ENCODE measurements around the gene BNC2. TPM values are rescaled to one million over a fixed set of nuclear protein-coding genes. Genes with fewer than 3 reads are reported as not detected.

Gene BNC2
- total RNA-seq, 2 donors from 2014 or later = 16.1 to 16.9 TPM

DNA sequence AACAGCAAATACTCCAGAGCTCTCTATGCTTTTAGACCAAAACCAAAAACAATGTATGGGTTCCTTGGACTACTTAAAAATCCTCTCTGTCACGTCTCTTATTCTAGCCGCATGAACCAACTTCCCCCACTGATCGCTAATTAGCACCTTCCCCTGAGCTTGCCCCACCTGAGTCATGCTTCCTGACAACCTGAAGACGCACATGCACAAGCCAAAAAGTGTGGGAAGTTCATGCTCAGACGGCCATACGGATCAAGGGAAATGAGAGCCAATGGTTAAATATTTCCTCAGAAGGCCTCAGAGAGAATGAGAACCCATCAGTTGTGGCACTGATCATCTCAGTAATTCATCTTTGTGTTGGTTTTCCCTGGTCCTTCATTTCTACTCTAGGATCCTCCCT is 199.7 kb downstream of the BNC2 start:
- Histone ChIP-seq H3K27me3 (replicated peaks; ENCODE audit: insufficient read depth) (no peaks in the 10 kb centered on the region), H3K4me1 (ENCODE audit: control insufficient read depth in 1 of 2, low read depth in 2 of 2) (no peaks in the 10 kb centered on the region), H3K36me3 (no peaks in the 10 kb centered on the region), H3K9me3 (no peaks in the 10 kb centered on the region), H3K4me3 (no peak overlapping the region), H3K27ac (no peak overlapping the region)
- TF ChIP-seq, protein P1, sequence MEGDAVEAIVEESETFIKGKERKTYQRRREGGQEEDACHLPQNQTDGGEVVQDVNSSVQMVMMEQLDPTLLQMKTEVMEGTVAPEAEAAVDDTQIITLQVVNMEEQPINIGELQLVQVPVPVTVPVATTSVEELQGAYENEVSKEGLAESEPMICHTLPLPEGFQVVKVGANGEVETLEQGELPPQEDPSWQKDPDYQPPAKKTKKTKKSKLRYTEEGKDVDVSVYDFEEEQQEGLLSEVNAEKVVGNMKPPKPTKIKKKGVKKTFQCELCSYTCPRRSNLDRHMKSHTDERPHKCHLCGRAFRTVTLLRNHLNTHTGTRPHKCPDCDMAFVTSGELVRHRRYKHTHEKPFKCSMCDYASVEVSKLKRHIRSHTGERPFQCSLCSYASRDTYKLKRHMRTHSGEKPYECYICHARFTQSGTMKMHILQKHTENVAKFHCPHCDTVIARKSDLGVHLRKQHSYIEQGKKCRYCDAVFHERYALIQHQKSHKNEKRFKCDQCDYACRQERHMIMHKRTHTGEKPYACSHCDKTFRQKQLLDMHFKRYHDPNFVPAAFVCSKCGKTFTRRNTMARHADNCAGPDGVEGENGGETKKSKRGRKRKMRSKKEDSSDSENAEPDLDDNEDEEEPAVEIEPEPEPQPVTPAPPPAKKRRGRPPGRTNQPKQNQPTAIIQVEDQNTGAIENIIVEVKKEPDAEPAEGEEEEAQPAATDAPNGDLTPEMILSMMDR (IDR thresholded peaks at IDR 0.05) = no peak
- DNase-seq (ENCODE audit: low spot score) (no peak), ATAC-seq (ENCODE audit: insufficient number of reproducible peaks, low FRiP score, low read depth) (no peak)

DNA sequence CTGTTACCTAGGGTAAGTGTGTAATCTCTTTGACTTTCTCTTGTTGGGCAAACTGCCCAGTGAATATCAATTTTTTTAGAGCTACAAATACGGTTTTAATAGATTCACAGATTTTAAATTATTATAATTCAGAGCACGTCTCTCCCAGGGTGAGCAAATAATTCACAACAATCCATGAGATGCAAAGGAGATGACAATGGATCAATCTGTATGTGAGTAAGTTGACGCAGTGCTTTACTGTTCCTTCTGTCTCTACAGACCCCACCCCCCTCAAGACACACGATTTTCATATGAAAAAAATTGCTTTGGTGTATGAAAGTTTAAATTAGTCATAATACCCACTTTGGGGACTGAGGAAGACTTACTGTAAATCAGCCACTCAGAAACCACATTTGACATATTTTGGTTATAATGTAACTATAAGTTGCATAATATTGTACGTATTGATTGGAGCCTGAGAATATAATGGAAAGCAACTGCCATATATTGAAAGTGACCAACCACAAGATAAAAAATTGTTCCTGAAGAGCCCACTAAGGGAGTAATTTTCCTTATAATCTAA is 201.7 kb downstream of the BNC2 start:
- no peaks in the 10 kb centered on the region for H3K36me3 ChIP-seq
- ATAC-seq (ENCODE audit: insufficient number of reproducible peaks, low FRiP score, low read depth) (no peak), DNase-seq (ENCODE audit: low spot score) (no peak)
- TF ChIP-seq, protein P1 (IDR thresholded peaks at IDR 0.05) = no peak
- no peaks in the 10 kb centered on the region for H3K4me1 ChIP-seq (ENCODE audit: control insufficient read depth in 1 of 2, low read depth in 2 of 2)
- H3K9me3 ChIP-seq = no peaks in the 10 kb centered on the region
- no peak overlapping the region for H3K4me3 ChIP-seq
- no peak overlapping the region for H3K27ac ChIP-seq
- no peaks in the 10 kb centered on the region for H3K27me3 ChIP-seq (replicated peaks; ENCODE audit: insufficient read depth)

DNA sequence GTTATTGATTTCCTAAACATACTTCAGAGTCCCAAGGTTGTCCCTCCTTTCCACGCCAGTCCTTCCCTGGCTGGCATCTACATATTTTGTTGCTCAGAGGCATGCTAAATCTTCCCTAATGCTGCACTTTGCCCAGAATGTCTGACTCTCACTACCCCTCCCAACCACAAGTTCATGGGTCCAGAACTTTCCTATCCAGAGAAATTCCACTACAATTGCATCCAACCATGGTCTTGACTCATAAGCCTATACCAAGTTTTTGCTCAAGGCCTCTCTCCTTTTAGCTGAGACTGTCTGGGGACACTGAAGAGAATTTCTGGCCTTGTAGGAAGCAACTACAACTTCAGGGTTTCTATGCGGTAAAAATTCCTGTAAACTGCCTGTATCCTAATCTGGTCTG is 206.3 kb downstream of the BNC2 start:
- Histone ChIP-seq H3K4me3 (no peak overlapping the region), H3K27me3 (replicated peaks; ENCODE audit: insufficient read depth) (no peaks in the 10 kb centered on the region), H3K36me3 (no peaks in the 10 kb centered on the region), H3K4me1 (ENCODE audit: control insufficient read depth in 1 of 2, low read depth in 2 of 2) (no peaks in the 10 kb centered on the region), H3K27ac (no peak overlapping the region), H3K9me3 (no peaks in the 10 kb centered on the region)
- TF ChIP-seq, protein P1 (IDR thresholded peaks at IDR 0.05) = no peak
- DNase-seq (ENCODE audit: low spot score) (no peak), ATAC-seq (ENCODE audit: insufficient number of reproducible peaks, low FRiP score, low read depth) (no peak)

DNA sequence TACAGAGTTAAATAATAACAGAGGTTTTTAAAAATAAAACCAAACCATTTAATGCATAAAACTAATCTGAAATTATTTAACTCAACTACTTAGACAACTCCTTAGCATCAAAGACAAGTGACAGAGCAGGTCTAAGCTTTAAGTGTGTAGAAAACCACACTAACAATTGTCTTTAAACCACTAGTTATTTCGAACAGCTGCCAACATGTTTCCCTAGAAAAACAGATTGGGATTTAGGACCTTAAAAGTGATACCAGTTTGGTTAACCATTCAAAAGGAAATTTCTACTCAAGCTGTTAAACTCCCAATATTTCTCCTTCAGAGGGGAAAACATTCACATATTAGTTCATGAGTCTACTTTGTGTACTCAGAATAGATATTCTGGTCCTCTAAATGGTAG is 208.7 kb downstream of the BNC2 start:
- H3K4me1 ChIP-seq (ENCODE audit: control insufficient read depth in 1 of 2, low read depth in 2 of 2) = peaks cover 6 to 7% of the 10 kb centered on the region in 2 donors
- DNase-seq (ENCODE audit: low spot score) = no peak
- no peaks in the 10 kb centered on the region for H3K9me3 ChIP-seq
- H3K36me3 ChIP-seq = no peaks in the 10 kb centered on the region
- no peaks in the 10 kb centered on the region for H3K27me3 ChIP-seq (replicated peaks; ENCODE audit: insufficient read depth)
- TF ChIP-seq, protein P1 (IDR thresholded peaks at IDR 0.05) = no peak
- no peak overlapping the region for H3K27ac ChIP-seq
- H3K4me3 ChIP-seq = no peak overlapping the region
- no peak for ATAC-seq (ENCODE audit: insufficient number of reproducible peaks, low FRiP score, low read depth)

DNA sequence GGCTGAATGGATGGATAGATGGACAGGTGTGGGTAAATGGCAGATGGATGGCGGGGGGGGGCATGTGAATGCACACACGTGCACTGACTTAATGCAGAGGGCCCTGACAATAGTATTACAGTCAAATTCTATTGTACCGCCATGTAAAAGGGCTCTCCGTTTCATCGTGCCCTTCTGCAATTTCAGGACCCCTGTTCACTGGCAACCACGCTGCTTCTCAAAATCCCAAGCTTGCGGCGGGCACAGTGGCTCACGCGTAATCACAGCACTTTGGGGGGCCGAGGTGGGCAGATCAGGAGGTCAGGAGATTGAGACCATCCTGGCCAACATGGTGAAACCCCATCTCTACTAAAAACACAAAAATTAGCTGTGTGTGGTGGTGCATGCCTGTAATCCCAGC is 211.4 kb downstream of the BNC2 start:
- no peak overlapping the region for H3K4me3 ChIP-seq
- no peaks in the 10 kb centered on the region for H3K27me3 ChIP-seq (replicated peaks; ENCODE audit: insufficient read depth)
- peaks cover 6 to 16% of the 10 kb centered on the region in 2 donors for H3K4me1 ChIP-seq (ENCODE audit: control insufficient read depth in 1 of 2, low read depth in 2 of 2)
- no peak for ATAC-seq (ENCODE audit: insufficient number of reproducible peaks, low FRiP score, low read depth)
- DNase-seq (ENCODE audit: low spot score) = no peak
- TF ChIP-seq, protein P1 (IDR thresholded peaks at IDR 0.05) = no peak
- H3K9me3 ChIP-seq = no peaks in the 10 kb centered on the region
- H3K36me3 ChIP-seq = no peaks in the 10 kb centered on the region
- no peak overlapping the region for H3K27ac ChIP-seq
